HepG2 (cell line): ENCODE results near the gene GEMIN2. TPM values are rescaled to one million over a fixed set of nuclear protein-coding genes. Genes with fewer than 3 reads are reported as not detected.

Experiments used
- ARNT2 ChIP-seq: sonication (generic); formaldehyde crosslinking; IDR thresholded peaks from 2 replicates; pipeline ENCODE4 v1.8.0; 2022; ENCODE audit warnings: mild to moderate bottlenecking, low read depth, missing genetic modification reagents, moderate library complexity
- ARNTL ChIP-seq: sonication (generic); formaldehyde crosslinking; IDR thresholded peaks from 2 replicates; pipeline ENCODE4 v1.4.0; 2020; ENCODE audit warnings: mild to moderate bottlenecking, missing genetic modification reagents
- CREB3 ChIP-seq: sonication (generic); formaldehyde crosslinking; IDR thresholded peaks from 2 replicates; pipeline ENCODE4 v1.5.0; 2020; ENCODE audit warnings: missing genetic modification reagents
- MBNL3 ChIP-seq: fragments of 250-450 bp; sonication (Bioruptor Pico); conservative IDR thresholded peaks from 2 replicates; pipeline ENCODE4 v1.8.0; 2022; ENCODE audit warnings: mild to moderate bottlenecking, inconsistent platforms
- RERE ChIP-seq: IDR thresholded peaks from 2 replicates; pipeline ENCODE4 v1.6.1; 2016; ENCODE audit warnings: low read depth, missing genetic modification reagents, missing compliant biosample characterization
- SNAI1 ChIP-seq: sonication (generic); formaldehyde crosslinking; IDR thresholded peaks from 2 replicates; pipeline ENCODE4 v1.5.0; 2020; ENCODE audit warnings: mild to moderate bottlenecking, missing genetic modification reagents, borderline replicate concordance
- SRSF9 ChIP-seq: fragments of 200-400 bp; formaldehyde crosslinking; IDR thresholded peaks from 2 replicates; pipeline ENCODE4 v1.6.1; 2018; ENCODE audit warnings: borderline replicate concordance, mild to moderate bottlenecking, low read depth, low read length; ENCODE audit not compliant: insufficient read depth, poor library complexity, severe bottlenecking
- THYN1 ChIP-seq: sonication (generic); formaldehyde crosslinking; IDR thresholded peaks from 2 replicates; pipeline ENCODE4 v1.8.1; 2023; ENCODE audit warnings: low read depth, mild to moderate bottlenecking, moderate library complexity, missing genetic modification reagents, borderline replicate concordance
- TRIM22 ChIP-seq: fragments of 450-650 bp; IDR thresholded peaks from 2 replicates; pipeline ENCODE4 v1.6.1; 2017
- TSC22D2 ChIP-seq: sonication (generic); formaldehyde crosslinking; IDR thresholded peaks from 2 replicates; pipeline ENCODE4 v1.5.1; 2020; ENCODE audit warnings: missing genetic modification reagents, mild to moderate bottlenecking, borderline replicate concordance
- ZFP36L2 ChIP-seq: sonication (generic); formaldehyde crosslinking; IDR thresholded peaks from 2 replicates; pipeline ENCODE4 v1.4.0; 2020; ENCODE audit warnings: missing genetic modification reagents
- ZNF180 ChIP-seq: sonication (generic); formaldehyde crosslinking; IDR thresholded peaks from 2 replicates; pipeline ENCODE4 v1.4.0; 2020; ENCODE audit warnings: low read depth, missing genetic modification reagents, borderline replicate concordance
- ZNF335 ChIP-seq: sonication (generic); formaldehyde crosslinking; IDR thresholded peaks from 2 replicates; pipeline ENCODE4 v1.4.0; 2020; ENCODE audit warnings: missing genetic modification reagents
- ZNF883 ChIP-seq: sonication (generic); formaldehyde crosslinking; IDR thresholded peaks from 2 replicates; pipeline ENCODE4 v1.5.1; 2020; ENCODE audit warnings: mild to moderate bottlenecking, missing genetic modification reagents; ENCODE audit errors: not compliant biosample characterization
- polyA plus RNA-seq, 8 experiments: library from polyadenylated mRNA; depleted of rRNA in 3 of 8; stranded (reverse) in 7 of 8; unstranded in 1 of 8; fragments of >200 nt; fragmentation: Illumina TruSeq in 4 of 8; extraction: Trizol in 4 of 8; gene quantifications; 2 replicates each; pipeline versions ENCODE4 v1.2.1 to v1.2.3, GENCODE V29; 2011 to 2016; ENCODE audit warnings: low read depth in 4 of 8, missing spikeins in 1 of 8, mixed read lengths in 1 of 8; ENCODE audit not compliant: insufficient read depth in 1 of 8
- total RNA-seq, 5 experiments: library from RNA; depleted of rRNA; stranded (reverse); fragments of >200 nt; fragmentation: Illumina TruSeq; extraction: Trizol; gene quantifications; 2 replicates each; pipeline ENCODE4 v1.2.3, GENCODE V29; 2016; ENCODE audit warnings: low read depth in 1 of 5
- TF ChIP-seq, protein P1 (sequence below): IDR thresholded peaks from 2 replicates; pipeline ENCODE4 v1.6.1; 2016; ENCODE audit warnings: mild to moderate bottlenecking
- TF ChIP-seq, protein P2 (sequence below): sonication (generic); formaldehyde crosslinking; IDR thresholded peaks from 2 replicates; pipeline ENCODE4 v1.5.1; 2020; ENCODE audit warnings: mild to moderate bottlenecking, missing genetic modification reagents, borderline replicate concordance
- TF ChIP-seq, protein P3 (sequence below): sonication (generic); formaldehyde crosslinking; IDR thresholded peaks from 2 replicates; pipeline ENCODE4 v1.4.0; 2020; ENCODE audit warnings: missing genetic modification reagents, borderline replicate concordance

Gene GEMIN2
- total and polyA plus RNA-seq, 2 of the 13 experiments (the other 11 are each of a cell fraction or from before 2014, with no cell fraction given) = 54.8 to 110 TPM

DNA sequence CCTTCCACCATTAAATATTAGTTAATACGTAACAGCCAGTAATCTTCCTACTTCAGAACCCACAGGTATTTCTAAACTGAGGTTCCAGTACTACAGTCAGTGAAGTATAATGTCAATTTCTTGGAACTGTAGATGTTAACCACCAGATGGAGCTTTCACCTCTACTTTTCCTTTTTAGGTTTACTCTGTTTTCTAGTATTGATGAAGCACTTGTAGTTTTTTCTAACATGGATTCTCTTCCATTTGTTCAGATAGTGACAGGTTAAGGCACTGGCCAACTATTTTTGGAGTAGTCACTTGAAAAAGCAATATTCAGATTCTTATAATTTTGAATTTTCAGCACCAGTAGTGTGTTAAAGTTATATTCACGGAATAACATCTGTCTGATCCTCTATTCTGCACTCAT, 6.5 kb upstream of the GEMIN2 start (continued):
- no peak for TF ChIP-seq TRIM22
- TF ChIP-seq ZNF335 (CRISPR knock-in tag) = peak; percentile 51; the same call in 1 of the 2 replicates
- no peak for TF ChIP-seq SNAI1 (CRISPR knock-in tag)
- TF ChIP-seq ZFP36L2 (CRISPR knock-in tag) = no peak
- TF ChIP-seq ZNF180 (CRISPR knock-in tag) = no peak
- TF ChIP-seq CREB3 (CRISPR knock-in tag) = 0 out of 2 replicates have a peak, but pooled peaks have one; percentile 28
- TF ChIP-seq THYN1 (CRISPR knock-in tag) = no peak
- TF ChIP-seq SRSF9 = no peak
- no peak for TF ChIP-seq RERE (CRISPR knock-in tag)
- no peak for TF ChIP-seq ZNF883
- no peak for TF ChIP-seq ARNTL (CRISPR knock-in tag)
- TF ChIP-seq, protein P1, sequence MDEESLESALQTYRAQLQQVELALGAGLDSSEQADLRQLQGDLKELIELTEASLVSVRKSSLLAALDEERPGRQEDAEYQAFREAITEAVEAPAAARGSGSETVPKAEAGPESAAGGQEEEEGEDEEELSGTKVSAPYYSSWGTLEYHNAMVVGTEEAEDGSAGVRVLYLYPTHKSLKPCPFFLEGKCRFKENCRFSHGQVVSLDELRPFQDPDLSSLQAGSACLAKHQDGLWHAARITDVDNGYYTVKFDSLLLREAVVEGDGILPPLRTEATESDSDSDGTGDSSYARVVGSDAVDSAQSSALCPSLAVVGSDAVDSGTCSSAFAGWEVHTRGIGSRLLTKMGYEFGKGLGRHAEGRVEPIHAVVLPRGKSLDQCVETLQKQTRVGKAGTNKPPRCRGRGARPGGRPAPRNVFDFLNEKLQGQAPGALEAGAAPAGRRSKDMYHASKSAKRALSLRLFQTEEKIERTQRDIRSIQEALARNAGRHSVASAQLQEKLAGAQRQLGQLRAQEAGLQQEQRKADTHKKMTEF (CRISPR knock-in tag) = peak; percentile 34; the same call in 1 of the 2 replicates
- TF ChIP-seq, protein P2, sequence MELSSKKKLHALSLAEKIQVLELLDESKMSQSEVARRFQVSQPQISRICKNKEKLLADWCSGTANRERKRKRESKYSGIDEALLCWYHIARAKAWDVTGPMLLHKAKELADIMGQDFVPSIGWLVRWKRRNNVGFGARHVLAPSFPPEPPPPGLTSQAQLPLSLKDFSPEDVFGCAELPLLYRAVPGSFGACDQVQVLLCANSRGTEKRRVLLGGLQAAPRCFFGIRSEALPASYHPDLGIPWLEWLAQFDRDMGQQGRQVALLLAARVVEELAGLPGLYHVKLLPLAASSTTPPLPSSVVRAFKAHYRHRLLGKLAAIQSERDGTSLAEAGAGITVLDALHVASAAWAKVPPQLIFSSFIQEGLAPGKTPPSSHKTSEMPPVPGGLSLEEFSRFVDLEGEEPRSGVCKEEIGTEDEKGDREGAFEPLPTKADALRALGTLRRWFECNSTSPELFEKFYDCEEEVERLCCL (CRISPR knock-in tag) = no peak
- no peak for TF ChIP-seq ARNT2 (CRISPR knock-in tag)
- no peak for TF ChIP-seq TSC22D2 (CRISPR knock-in tag)
- TF ChIP-seq, protein P3, sequence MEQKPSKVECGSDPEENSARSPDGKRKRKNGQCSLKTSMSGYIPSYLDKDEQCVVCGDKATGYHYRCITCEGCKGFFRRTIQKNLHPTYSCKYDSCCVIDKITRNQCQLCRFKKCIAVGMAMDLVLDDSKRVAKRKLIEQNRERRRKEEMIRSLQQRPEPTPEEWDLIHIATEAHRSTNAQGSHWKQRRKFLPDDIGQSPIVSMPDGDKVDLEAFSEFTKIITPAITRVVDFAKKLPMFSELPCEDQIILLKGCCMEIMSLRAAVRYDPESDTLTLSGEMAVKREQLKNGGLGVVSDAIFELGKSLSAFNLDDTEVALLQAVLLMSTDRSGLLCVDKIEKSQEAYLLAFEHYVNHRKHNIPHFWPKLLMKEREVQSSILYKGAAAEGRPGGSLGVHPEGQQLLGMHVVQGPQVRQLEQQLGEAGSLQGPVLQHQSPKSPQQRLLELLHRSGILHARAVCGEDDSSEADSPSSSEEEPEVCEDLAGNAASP (CRISPR knock-in tag) = 0 out of 2 replicates have a peak, but pooled peaks have one; percentile 15
- no peak for TF ChIP-seq MBNL3 (CRISPR knock-in tag)
